B cell (primary cell): ENCODE data around the gene TMBIM1. TPM values are rescaled to one million over a fixed set of nuclear protein-coding genes. Genes with fewer than 3 reads are reported as not detected.
A peak's percentile ranks its signal among the peaks of the same experiment; 100 is the strongest.

Experiments
- ATAC-seq: fragments of 200-7000 bp; cut with Tn5 transposase; one replicate; pipeline ENCODE4 v1.10.0; 2021; ENCODE audit warnings: low read depth, mild to moderate bottlenecking, moderate number of reproducible peaks, moderate library complexity
- CTCF ChIA-PET: fragments of 350-600 bp; sonication (Branson Sonifier 250); formaldehyde crosslinking; loops from one replicate; lab custom pipeline; 2021; ENCODE audit warnings: antibody characterized with exemption, inconsistent platforms; lab: Charles Lee
- POLR2A ChIA-PET: fragments of 350-600 bp; sonication (Branson Sonifier 250); formaldehyde crosslinking; loops from one replicate; lab custom pipeline; 2021; ENCODE audit warnings: antibody characterized with exemption; lab: Charles Lee
- DNase-seq: peaks from one replicate; pipeline ENCODE4 v3.0.0; 2013
- H2AFZ ChIP-seq: 2 replicates; pipeline ENCODE4 v1.6.1; 2012; ENCODE audit warnings: mild to moderate bottlenecking, low read depth, low read length; ENCODE audit not compliant: insufficient read depth, poor library complexity, severe bottlenecking
- H3K27ac ChIP-seq, 2 donors: 1 replicate in 1 of 2; 2 replicates in 1 of 2; pipeline ENCODE4 v1.5.1; 2012 to 2013; ENCODE audit warnings: low read length in 2 of 2, mild to moderate bottlenecking in 2 of 2, moderate library complexity in 1 of 2
- H3K27me3 ChIP-seq, 4 experiments: fragments of 200-600 bp in 1 of 4; sonication (generic) in 1 of 4; replicated peaks in 1 of 4; 1 replicate in 2 of 4; 2 replicates in 2 of 4; pipeline versions ENCODE4 v1.6.1 to v1.7.0; 2013 to 2016; ENCODE audit warnings: low read length in 3 of 4, mild to moderate bottlenecking in 2 of 4, mixed read lengths in 1 of 4, moderate library complexity in 1 of 4; ENCODE audit not compliant: insufficient read depth in 4 of 4, control insufficient read depth in 3 of 4; ENCODE audit errors: control extremely low read depth in 1 of 4
- H3K36me3 ChIP-seq, 2 experiments: replicated peaks in 1 of 2; 1 replicate in 1 of 2; 2 replicates in 1 of 2; pipeline versions ENCODE4 v1.6.1 to v1.7.1; 2013; ENCODE audit warnings: low read length in 1 of 2; ENCODE audit not compliant: insufficient read depth in 2 of 2, control insufficient read depth in 1 of 2; ENCODE audit errors: control extremely low read depth in 1 of 2, extremely low read depth in 1 of 2
- H3K4me1 ChIP-seq, 2 donors: fragments of 200-600 bp in 1 of 2; sonication (generic) in 1 of 2; 1 replicate in 1 of 2; 2 replicates in 1 of 2; pipeline versions ENCODE4 v1.5.1 to v1.6.1; 2013 to 2017; ENCODE audit warnings: low read length in 2 of 2; ENCODE audit not compliant: control insufficient read depth in 2 of 2, insufficient read depth in 2 of 2
- H3K4me2 ChIP-seq: replicated peaks from 2 replicates; pipeline ENCODE3; 2012; ENCODE audit warnings: mild to moderate bottlenecking, low read depth, low read length; ENCODE audit not compliant: poor library complexity, severe bottlenecking
- H3K4me3 ChIP-seq, 5 experiments: fragments of 200-600 bp in 1 of 5; sonication (generic) in 1 of 5; 1 replicate in 3 of 5; 2 replicates in 2 of 5; pipeline versions ENCODE4 v1.5.1 to v1.7.0; 2011 to 2016; ENCODE audit warnings: low read length in 4 of 5, mild to moderate bottlenecking in 4 of 5, low read depth in 2 of 5, control low read depth in 1 of 5, moderate library complexity in 1 of 5; ENCODE audit not compliant: insufficient read depth in 1 of 5; ENCODE audit errors: control extremely low read depth in 1 of 5, extremely low read depth in 1 of 5
- H3K79me2 ChIP-seq: fragments of 200-600 bp; sonication (generic); one replicate; pipeline ENCODE4 v1.6.0; 2016; ENCODE audit warnings: low read length; ENCODE audit not compliant: control insufficient read depth, insufficient read depth
- H3K9ac ChIP-seq: fragments of 200-600 bp; sonication (generic); 2 replicates; pipeline ENCODE4 v1.6.1; 2017; ENCODE audit warnings: mild to moderate bottlenecking, low read length, moderate library complexity
- H3K9me3 ChIP-seq, 3 donors: one replicate each; pipeline versions ENCODE4 v1.6.1 to v1.7.1; 2013; ENCODE audit warnings: low read length in 2 of 3; ENCODE audit not compliant: control insufficient read depth in 2 of 3, insufficient read depth in 1 of 3; ENCODE audit errors: control extremely low read depth in 1 of 3
- H4K20me1 ChIP-seq: 2 replicates; pipeline ENCODE4 v1.6.0; 2012; ENCODE audit warnings: mild to moderate bottlenecking, low read length; ENCODE audit not compliant: insufficient read depth, control insufficient read depth, poor library complexity, severe bottlenecking
- H3K27ac Mint-ChIP-seq: one replicate; pipeline ENCODE4 v1.8.0; 2021; ENCODE audit warnings: mixed read lengths
- H3K27me3 Mint-ChIP-seq: one replicate; pipeline ENCODE4 v1.8.0; 2021; ENCODE audit warnings: mixed read lengths
- H3K4me1 Mint-ChIP-seq: one replicate; pipeline ENCODE4 v1.8.0; 2021; ENCODE audit warnings: mixed read lengths
- H3K4me3 Mint-ChIP-seq: one replicate; pipeline ENCODE4 v1.8.0; 2021; ENCODE audit warnings: mixed read lengths
- H3K9me3 Mint-ChIP-seq: one replicate; pipeline ENCODE4 v1.8.0; 2022; ENCODE audit warnings: mixed read lengths; ENCODE audit not compliant: insufficient read depth
- CTCF ChIP-seq: fragments of 200-600 bp; IDR thresholded peaks from one replicate; pipeline ENCODE4 v1.8.0; 2022; ENCODE audit warnings: antibody characterized with exemption, mild to moderate bottlenecking
- EZH2 ChIP-seq: IDR thresholded peaks from 2 replicates; pipeline ENCODE4 v1.6.1; 2012; ENCODE audit warnings: borderline replicate concordance, low read depth, mild to moderate bottlenecking, moderate library complexity, low read length; ENCODE audit not compliant: insufficient read depth, poor library complexity, severe bottlenecking
- WGBS: methylation state at CpG from one replicate; pipeline ENCODE4 v1.1.5; 2013; ENCODE audit warnings: missing lambda C conversion rate; ENCODE audit not compliant: insufficient coverage; 5-methylcytosine and 5-hydroxymethylcytosine counted together
- intact Hi-C: fragments of 100-400 bp; cut with micrococcal nuclease; formaldehyde crosslinking; loops from one replicate; pipeline ENCODE4 v1.10.0; 2022
- polyA plus RNA-seq: library from polyadenylated mRNA; depleted of rRNA; stranded (reverse); fragments of >200 nt; gene quantifications from 2 replicates; pipeline ENCODE4 v1.2.3, GENCODE V29; 2012
- total RNA-seq, 2 donors: library from RNA; stranded (reverse); fragments of 120-200 nt in 1 of 2; gene quantifications; 1 replicate in 1 of 2; 2 replicates in 1 of 2; pipeline versions ENCODE4 v1.2.3 to v1.2.4, GENCODE V29; 2013 to 2022

TMBIM1 gene
- total and polyA plus RNA-seq, 2 donors (not counting 1 experiment from before 2014, with no cell fraction given): 68.7 to 137 TPM

GRCh38 chr2:218327451-218328210, 35.3 kb upstream of the TMBIM1 start:
- peaks cover 0 to 11% (median 5%) of the 10 kb centered on the region in 4 experiments for H3K27me3 ChIP-seq
- no peak overlapping the region for H3K4me3 ChIP-seq
- no peaks in the 10 kb centered on the region for H3K27me3 Mint-ChIP-seq
- H3K9me3 Mint-ChIP-seq: no peaks in the 10 kb centered on the region
- DNase-seq (no peak), ATAC-seq (no peak)
- H3K27ac ChIP-seq: no peak overlapping the region
- H3K27ac Mint-ChIP-seq: peak overlapping the region; percentile 6
- H3K9ac ChIP-seq: no peak overlapping the region
- H3K36me3 ChIP-seq: no peaks in the 10 kb centered on the region
- no peaks in the 10 kb centered on the region for H3K79me2 ChIP-seq
- H3K4me1 Mint-ChIP-seq: peaks cover 44% of the 10 kb centered on the region
- H3K4me2 ChIP-seq: no peak overlapping the region
- CTCF ChIA-PET: interaction anchor here (1.4 kb wide), 1 partner anchor 26 kb away, joined by 4 read pairs; no protein-coding TSS in a partner anchor
- TF ChIP-seq EZH2 (no peak), CTCF (no peak)
- peaks cover 29 to 32% of the 10 kb centered on the region in 2 donors for H3K4me1 ChIP-seq
- POLR2A ChIA-PET: no interaction called here
- no peak overlapping the region for H2AFZ ChIP-seq
- no peak overlapping the region for H3K4me3 Mint-ChIP-seq
- H4K20me1 ChIP-seq: no peaks in the 10 kb centered on the region
- H3K9me3 ChIP-seq: peaks cover 0 to 4% (median 0%) of the 10 kb centered on the region in 3 donors
- intact Hi-C loops: no loop called here
- 72% methylated on average over 11 of the region's 11 CpGs for WGBS

GRCh38 chr2:218326315-218326714, 34.0 kb upstream of the TMBIM1 start:
- intact Hi-C loops: no loop called here
- Histone ChIP-seq H3K36me3 (no peaks in the 10 kb centered on the region), H2AFZ (no peak overlapping the region), H3K79me2 (no peaks in the 10 kb centered on the region), H3K27ac (no peak overlapping the region), H3K4me2 (no peak overlapping the region), H3K27me3 (peaks cover 0 to 11% (median 5%) of the 10 kb centered on the region in 4 experiments), H4K20me1 (no peaks in the 10 kb centered on the region), H3K4me1 (peaks cover 42 to 43% of the 10 kb centered on the region in 2 donors), H3K9ac (no peak overlapping the region), H3K9me3 (peaks cover 0 to 4% (median 0%) of the 10 kb centered on the region in 3 donors), H3K4me3 (no peak overlapping the region)
- no peak overlapping the region for H3K4me3 Mint-ChIP-seq
- H3K27me3 Mint-ChIP-seq: no peaks in the 10 kb centered on the region
- no peaks in the 10 kb centered on the region for H3K9me3 Mint-ChIP-seq
- 60% methylated on average over 1 of the region's 2 CpGs for WGBS
- TF ChIP-seq EZH2: no peak
- TF ChIP-seq CTCF: no peak
- ATAC-seq: no peak
- ChIA-PET CTCF (interaction anchor here (1.4 to 2.2 kb wide), 2 partner anchors 25 to 30 kb away, joined by 4 to 5 read pairs; partner anchors contain the start of gene CATIP), POLR2A (no interaction called here)
- H3K27ac Mint-ChIP-seq: no peak overlapping the region
- H3K4me1 Mint-ChIP-seq: peaks cover 44% of the 10 kb centered on the region
- no peak for DNase-seq
